Stimulated activated naive B cell treated with anti-CD40 and anti-IgM and Interleukin-4, amounts not matched to agents 10 μg/mL and 1 μg/mL and 100 μg/mL, for 72 hours (primary cell): Measurements from ENCODE around the gene DRICH1.
"Not testable (repeated sequence)": the region's sequence is repeated elsewhere in the genome, so short reads cannot be mapped to it uniquely, and the experiment has no call there.

Source experiments
- ATAC-seq, 2 donors: fragments of 150-1000 bp; cut with Tn5 transposase; replicated peaks; 2 replicates each; pipeline ENCODE4 v1.10.0; 2021; ENCODE audit warnings: moderate library complexity in 1 of 2
- DNase-seq: peaks from one replicate; pipeline ENCODE4 v3.0.0; 2021
- H3K27ac Mint-ChIP-seq: one replicate; pipeline ENCODE4 v1.8.0; 2022; ENCODE audit warnings: mild to moderate bottlenecking, mixed read lengths
- H3K27me3 Mint-ChIP-seq, 2 donors: one replicate each; pipeline ENCODE4 v1.8.0; 2022; ENCODE audit warnings: mixed read lengths in 2 of 2
- H3K36me3 Mint-ChIP-seq, 2 donors: one replicate each; pipeline ENCODE4 v1.8.0; 2022; ENCODE audit warnings: mixed read lengths in 2 of 2, mild to moderate bottlenecking in 1 of 2
- H3K4me1 Mint-ChIP-seq, 2 donors: one replicate each; pipeline ENCODE4 v1.8.0; 2022; ENCODE audit warnings: mixed read lengths in 2 of 2, mild to moderate bottlenecking in 1 of 2
- H3K4me3 Mint-ChIP-seq, 2 donors: one replicate each; pipeline ENCODE4 v1.8.0; 2022; ENCODE audit warnings: mild to moderate bottlenecking in 2 of 2, mixed read lengths in 2 of 2, moderate library complexity in 1 of 2
- H3K9me3 Mint-ChIP-seq, 2 donors: one replicate each; pipeline ENCODE4 v1.8.0; 2022; ENCODE audit warnings: mixed read lengths in 2 of 2, mild to moderate bottlenecking in 1 of 2

The DRICH1 gene

GRCh38 chr22:23597576-23598268 is 34.4 kb downstream of the DRICH1 start:
- H3K9me3 Mint-ChIP-seq, H3K36me3 Mint-ChIP-seq, H3K27me3 Mint-ChIP-seq, H3K4me3 Mint-ChIP-seq, H3K27ac Mint-ChIP-seq, DNase-seq: not testable (repeated sequence)
- peak; percentile 35 to 59 for ATAC-seq
- peaks cover 13 to 16% of the 10 kb centered on the region in 2 donors for H3K4me1 Mint-ChIP-seq

GRCh38 chr22:23595904-23596303 is 36.2 kb downstream of the DRICH1 start:
- not testable (repeated sequence) for H3K36me3 Mint-ChIP-seq, ATAC-seq, H3K9me3 Mint-ChIP-seq, DNase-seq, H3K27me3 Mint-ChIP-seq, H3K27ac Mint-ChIP-seq, H3K4me3 Mint-ChIP-seq
- H3K4me1 Mint-ChIP-seq: peaks cover 17 to 19% of the 10 kb centered on the region in 2 donors

- Mint-ChIP-seq H3K4me1 (peaks cover 16 to 27% of the 10 kb centered on the region in 2 donors), H3K27ac (no peak overlapping the region), H3K9me3 (no peaks in the 10 kb centered on the region), H3K27me3 (no peaks in the 10 kb centered on the region), H3K4me3 (no peak overlapping the region), H3K36me3 (peaks cover 0 to 5% of the 10 kb centered on the region in 2 donors)
- DNase-seq (no peak), ATAC-seq (no peak)
Measured at GRCh38 chr22:23591846-23592245, 40.3 kb downstream of the DRICH1 start.

- Mint-ChIP-seq H3K27ac (no peak overlapping the region), H3K9me3 (no peaks in the 10 kb centered on the region), H3K27me3 (no peaks in the 10 kb centered on the region), H3K4me1 (peaks cover 16 to 27% of the 10 kb centered on the region in 2 donors), H3K4me3 (no peak overlapping the region), H3K36me3 (peaks cover 0 to 5% of the 10 kb centered on the region in 2 donors)
- peak; percentile 28 for DNase-seq
- ATAC-seq: peak; percentile 72 to 82
Measured at GRCh38 chr22:23591201-23591791, 40.8 kb downstream of the DRICH1 start.

- no peaks in the 10 kb centered on the region for H3K9me3 Mint-ChIP-seq
- H3K27me3 Mint-ChIP-seq: peaks cover 16 to 38% of the 10 kb centered on the region in 2 donors
Measured at GRCh38 chr22:23583836-23584235, 48.3 kb downstream of the DRICH1 start.

GRCh38 chr22:23583153-23583552 is 49.0 kb downstream of the DRICH1 start:
- ATAC-seq: peak; percentile 13 to 15
- H3K4me1 Mint-ChIP-seq: peaks cover 26 to 58% of the 10 kb centered on the region in 2 donors
- H3K4me3 Mint-ChIP-seq: no peak overlapping the region
- H3K36me3 Mint-ChIP-seq: no peaks in the 10 kb centered on the region
- no peaks in the 10 kb centered on the region for H3K9me3 Mint-ChIP-seq
- DNase-seq: no peak
- H3K27me3 Mint-ChIP-seq: peaks cover 19 to 44% of the 10 kb centered on the region in 2 donors
- no peak overlapping the region for H3K27ac Mint-ChIP-seq

More at GRCh38 chr22:23583836-23584235, 48.3 kb downstream of the DRICH1 start:
- no peaks in the 10 kb centered on the region for H3K36me3 Mint-ChIP-seq
- ATAC-seq (peak; percentile 63 to 71), DNase-seq (no peak)
- H3K4me1 Mint-ChIP-seq: peaks cover 24 to 57% of the 10 kb centered on the region in 2 donors
- no peak overlapping the region for H3K27ac Mint-ChIP-seq
- H3K4me3 Mint-ChIP-seq: no peak overlapping the region

GRCh38 chr22:23581260-23581650 is 50.9 kb downstream of the DRICH1 start:
- H3K27me3 Mint-ChIP-seq: peaks cover 29 to 52% of the 10 kb centered on the region in 2 donors
- ATAC-seq: no peak

GRCh38 chr22:23580576-23581259 is 51.4 kb downstream of the DRICH1 start:
- Mint-ChIP-seq H3K4me1 (peaks cover 32 to 67% of the 10 kb centered on the region in 2 donors), H3K27ac (no peak overlapping the region), H3K36me3 (no peaks in the 10 kb centered on the region), H3K9me3 (no peaks in the 10 kb centered on the region), H3K27me3 (peaks cover 33 to 52% of the 10 kb centered on the region in 2 donors), H3K4me3 (no peak overlapping the region)
- DNase-seq (no peak), ATAC-seq (peak in 1 of 2 donors; percentile 24)

More at GRCh38 chr22:23581260-23581650, 50.9 kb downstream of the DRICH1 start:
- H3K9me3 Mint-ChIP-seq: no peaks in the 10 kb centered on the region
- H3K4me1 Mint-ChIP-seq: peaks cover 32 to 67% of the 10 kb centered on the region in 2 donors
- H3K4me3 Mint-ChIP-seq: no peak overlapping the region
- no peaks in the 10 kb centered on the region for H3K36me3 Mint-ChIP-seq
- H3K27ac Mint-ChIP-seq: peak overlapping the region; percentile 51
- DNase-seq: no peak

GRCh38 chr22:23579870-23580575 is 52.1 kb downstream of the DRICH1 start, which contains the start of gene IGLL1:
IGLL1 (minus strand) TSS chr22:23580290; CDS start chr22:23580190, 100 bp downstream.
- H3K4me3 Mint-ChIP-seq: no peak within 1 kb of the TSS
- H3K27ac Mint-ChIP-seq: no peak within 1 kb of the TSS
- H3K9me3 Mint-ChIP-seq: no peaks in the 10 kb centered on the region
- peaks cover 31 to 50% of the 10 kb centered on the region in 2 donors for H3K27me3 Mint-ChIP-seq
- H3K36me3 Mint-ChIP-seq: no peaks in the 10 kb centered on the region
- ATAC-seq (no peak), DNase-seq (no peak)
- peaks cover 33 to 65% of the 10 kb centered on the region in 2 donors for H3K4me1 Mint-ChIP-seq

GRCh38 chr22:23579280-23579679 is 52.8 kb downstream of the DRICH1 start:
- Mint-ChIP-seq H3K4me3 (no peak overlapping the region), H3K27me3 (peaks cover 26 to 45% of the 10 kb centered on the region in 2 donors), H3K4me1 (peaks cover 31 to 59% of the 10 kb centered on the region in 2 donors), H3K9me3 (no peaks in the 10 kb centered on the region), H3K36me3 (no peaks in the 10 kb centered on the region), H3K27ac (no peak overlapping the region)
- no peak for DNase-seq
- no peak for ATAC-seq

GRCh38 chr22:23578306-23578705 is 53.8 kb downstream of the DRICH1 start:
- Mint-ChIP-seq H3K27me3 (peaks cover 24 to 39% of the 10 kb centered on the region in 2 donors), H3K36me3 (no peaks in the 10 kb centered on the region), H3K9me3 (no peaks in the 10 kb centered on the region), H3K4me1 (peaks cover 24 to 50% of the 10 kb centered on the region in 2 donors), H3K4me3 (no peak overlapping the region), H3K27ac (no peak overlapping the region)
- ATAC-seq (no peak), DNase-seq (no peak)

GRCh38 chr22:23576681-23577080 is 55.4 kb downstream of the DRICH1 start:
- DNase-seq (no peak), ATAC-seq (no peak)
- H3K36me3 Mint-ChIP-seq: no peaks in the 10 kb centered on the region
- H3K27ac Mint-ChIP-seq: no peak overlapping the region
- peaks cover 22 to 44% of the 10 kb centered on the region in 2 donors for H3K4me1 Mint-ChIP-seq
- peaks cover 24 to 31% of the 10 kb centered on the region in 2 donors for H3K27me3 Mint-ChIP-seq
- peaks cover 0 to 2% of the 10 kb centered on the region in 2 donors for H3K9me3 Mint-ChIP-seq
- no peak overlapping the region for H3K4me3 Mint-ChIP-seq

- Mint-ChIP-seq H3K27me3 (peaks cover 19 to 30% of the 10 kb centered on the region in 2 donors), H3K4me3 (no peak overlapping the region), H3K36me3 (no peaks in the 10 kb centered on the region), H3K9me3 (peaks cover 0 to 2% of the 10 kb centered on the region in 2 donors), H3K4me1 (peaks cover 18 to 34% of the 10 kb centered on the region in 2 donors), H3K27ac (no peak overlapping the region)
- ATAC-seq (no peak), DNase-seq (no peak)
Measured at GRCh38 chr22:23575601-23576000, 56.5 kb downstream of the DRICH1 start.

- DNase-seq: no peak
- ATAC-seq: no peak
- peaks cover 0 to 2% of the 10 kb centered on the region in 2 donors for H3K9me3 Mint-ChIP-seq
- H3K36me3 Mint-ChIP-seq: no peaks in the 10 kb centered on the region
- no peak overlapping the region for H3K27ac Mint-ChIP-seq
- H3K4me1 Mint-ChIP-seq: peaks cover 16 to 26% of the 10 kb centered on the region in 2 donors
- H3K4me3 Mint-ChIP-seq: no peak overlapping the region
- peaks cover 19 to 24% of the 10 kb centered on the region in 2 donors for H3K27me3 Mint-ChIP-seq
Measured at GRCh38 chr22:23574877-23575276, 57.2 kb downstream of the DRICH1 start.
